Activated naive CD4-positive, alpha-beta T cell treated with anti-CD3 and anti-CD28 coated beads, Interleukin-2, amount 50 U/mL, for 24 hours (primary cell): ENCODE data around the gene YWHAB.

Source experiments
- H3K27ac Mint-ChIP-seq: one replicate; pipeline ENCODE4 v1.8.0; 2021; ENCODE audit warnings: mild to moderate bottlenecking, mixed read lengths
- H3K27me3 Mint-ChIP-seq: one replicate; pipeline ENCODE4 v1.8.0; 2021; ENCODE audit warnings: mixed read lengths
- H3K36me3 Mint-ChIP-seq: one replicate; pipeline ENCODE4 v1.8.0; 2021; ENCODE audit warnings: mixed read lengths
- H3K4me1 Mint-ChIP-seq: one replicate; pipeline ENCODE4 v1.8.0; 2021; ENCODE audit warnings: mixed read lengths
- H3K4me3 Mint-ChIP-seq: one replicate; pipeline ENCODE4 v1.8.0; 2021; ENCODE audit warnings: mild to moderate bottlenecking, mixed read lengths
- H3K9me3 Mint-ChIP-seq: one replicate; pipeline ENCODE4 v1.8.0; 2021; ENCODE audit warnings: mixed read lengths

Gene YWHAB

GRCh38 chr20:44885392-44886265 lies at the start of gene YWHAB:
TSS of gene YWHAB (plus strand) at chr20:44885705. CDS start at chr20:44901534, 15,829 bp downstream.
- peaks cover 73% of the 10 kb centered on the region for H3K4me1 Mint-ChIP-seq
- no peaks in the 10 kb centered on the region for H3K9me3 Mint-ChIP-seq
- H3K27me3 Mint-ChIP-seq = no peaks in the 10 kb centered on the region
- H3K4me3 Mint-ChIP-seq = peak within 1 kb of the TSS; percentile 97
- H3K36me3 Mint-ChIP-seq = peaks cover 7% of the 10 kb centered on the region
- H3K27ac Mint-ChIP-seq = peak within 1 kb of the TSS; percentile 96

- Mint-ChIP-seq H3K27ac (no peak overlapping the region), H3K4me1 (peaks cover 3% of the 10 kb centered on the region), H3K4me3 (no peak overlapping the region), H3K9me3 (no peaks in the 10 kb centered on the region), H3K36me3 (peaks cover 3% of the 10 kb centered on the region), H3K27me3 (peaks cover 13% of the 10 kb centered on the region)
Observed at GRCh38 chr20:44836601-44837120, 48.8 kb upstream of the YWHAB start.

GRCh38 chr20:44837946-44838345 lies 47.6 kb upstream of the YWHAB start:
- Mint-ChIP-seq H3K27me3 (peaks cover 17% of the 10 kb centered on the region), H3K4me3 (no peak overlapping the region), H3K9me3 (no peaks in the 10 kb centered on the region), H3K4me1 (peaks cover 3% of the 10 kb centered on the region), H3K27ac (no peak overlapping the region), H3K36me3 (peaks cover 3% of the 10 kb centered on the region)

- H3K4me1 Mint-ChIP-seq = peaks cover 3% of the 10 kb centered on the region
- peaks cover 3% of the 10 kb centered on the region for H3K36me3 Mint-ChIP-seq
- H3K27me3 Mint-ChIP-seq = peaks cover 17% of the 10 kb centered on the region
- no peak overlapping the region for H3K4me3 Mint-ChIP-seq
- H3K9me3 Mint-ChIP-seq = no peaks in the 10 kb centered on the region
- H3K27ac Mint-ChIP-seq = no peak overlapping the region
Observed at GRCh38 chr20:44838521-44838920, 47.0 kb upstream of the YWHAB start.

GRCh38 chr20:44839481-44839880 lies 46.0 kb upstream of the YWHAB start:
- H3K27me3 Mint-ChIP-seq = peaks cover 20% of the 10 kb centered on the region
- peaks cover 3% of the 10 kb centered on the region for H3K4me1 Mint-ChIP-seq
- no peak overlapping the region for H3K27ac Mint-ChIP-seq
- H3K9me3 Mint-ChIP-seq = no peaks in the 10 kb centered on the region
- H3K4me3 Mint-ChIP-seq = no peak overlapping the region
- H3K36me3 Mint-ChIP-seq = peaks cover 3% of the 10 kb centered on the region

GRCh38 chr20:44840826-44841225 lies 44.7 kb upstream of the YWHAB start:
- no peak overlapping the region for H3K27ac Mint-ChIP-seq
- peaks cover 3% of the 10 kb centered on the region for H3K36me3 Mint-ChIP-seq
- H3K27me3 Mint-ChIP-seq = peaks cover 24% of the 10 kb centered on the region

GRCh38 chr20:44841955-44842354 lies 43.5 kb upstream of the YWHAB start:
- peaks cover 3% of the 10 kb centered on the region for H3K36me3 Mint-ChIP-seq
- H3K27me3 Mint-ChIP-seq = peaks cover 25% of the 10 kb centered on the region
- H3K9me3 Mint-ChIP-seq = no peaks in the 10 kb centered on the region
- no peaks in the 10 kb centered on the region for H3K4me1 Mint-ChIP-seq
- H3K27ac Mint-ChIP-seq = no peak overlapping the region
- no peak overlapping the region for H3K4me3 Mint-ChIP-seq

More at GRCh38 chr20:44840826-44841225, 44.7 kb upstream of the YWHAB start:
- H3K4me3 Mint-ChIP-seq = no peak overlapping the region
- no peaks in the 10 kb centered on the region for H3K4me1 Mint-ChIP-seq
- H3K9me3 Mint-ChIP-seq = no peaks in the 10 kb centered on the region

- Mint-ChIP-seq H3K9me3 (no peaks in the 10 kb centered on the region), H3K27ac (no peak overlapping the region), H3K36me3 (peaks cover 3% of the 10 kb centered on the region), H3K4me3 (no peak overlapping the region), H3K4me1 (no peaks in the 10 kb centered on the region), H3K27me3 (peaks cover 20% of the 10 kb centered on the region)
Observed at GRCh38 chr20:44843876-44844275, 41.6 kb upstream of the YWHAB start.

GRCh38 chr20:44848254-44849015 lies 37.1 kb upstream of the YWHAB start:
- Mint-ChIP-seq H3K27ac (no peak overlapping the region), H3K4me3 (no peak overlapping the region), H3K9me3 (no peaks in the 10 kb centered on the region), H3K27me3 (peaks cover 10% of the 10 kb centered on the region), H3K4me1 (no peaks in the 10 kb centered on the region), H3K36me3 (no peaks in the 10 kb centered on the region)

GRCh38 chr20:44849703-44850102 lies 35.8 kb upstream of the YWHAB start:
- no peak overlapping the region for H3K27ac Mint-ChIP-seq
- H3K36me3 Mint-ChIP-seq = no peaks in the 10 kb centered on the region
- H3K4me3 Mint-ChIP-seq = no peak overlapping the region
- H3K9me3 Mint-ChIP-seq = no peaks in the 10 kb centered on the region
- peaks cover 7% of the 10 kb centered on the region for H3K27me3 Mint-ChIP-seq
- no peaks in the 10 kb centered on the region for H3K4me1 Mint-ChIP-seq

- no peaks in the 10 kb centered on the region for H3K4me1 Mint-ChIP-seq
- no peak overlapping the region for H3K27ac Mint-ChIP-seq
- peaks cover 2% of the 10 kb centered on the region for H3K27me3 Mint-ChIP-seq
- H3K36me3 Mint-ChIP-seq = peaks cover 3% of the 10 kb centered on the region
- no peaks in the 10 kb centered on the region for H3K9me3 Mint-ChIP-seq
- no peak overlapping the region for H3K4me3 Mint-ChIP-seq
Observed at GRCh38 chr20:44850272-44850671, 35.2 kb upstream of the YWHAB start.

- Mint-ChIP-seq H3K27me3 (peaks cover 2% of the 10 kb centered on the region), H3K27ac (no peak overlapping the region), H3K9me3 (no peaks in the 10 kb centered on the region), H3K4me1 (no peaks in the 10 kb centered on the region), H3K4me3 (no peak overlapping the region), H3K36me3 (peaks cover 3% of the 10 kb centered on the region)
Observed at GRCh38 chr20:44850837-44851236, 34.7 kb upstream of the YWHAB start.

GRCh38 chr20:44851545-44851944 lies 34.0 kb upstream of the YWHAB start:
- Mint-ChIP-seq H3K27ac (no peak overlapping the region), H3K4me3 (no peak overlapping the region), H3K9me3 (no peaks in the 10 kb centered on the region), H3K36me3 (peaks cover 3% of the 10 kb centered on the region), H3K4me1 (no peaks in the 10 kb centered on the region), H3K27me3 (peaks cover under 1% of the 10 kb centered on the region)

GRCh38 chr20:44856442-44856841 lies 29.1 kb upstream of the YWHAB start:
- Mint-ChIP-seq H3K27me3 (no peaks in the 10 kb centered on the region), H3K4me1 (peaks cover 13% of the 10 kb centered on the region), H3K27ac (no peak overlapping the region), H3K36me3 (peaks cover 3% of the 10 kb centered on the region), H3K4me3 (no peak overlapping the region), H3K9me3 (no peaks in the 10 kb centered on the region)

- H3K27ac Mint-ChIP-seq = no peak overlapping the region
- peaks cover 16% of the 10 kb centered on the region for H3K4me1 Mint-ChIP-seq
- H3K36me3 Mint-ChIP-seq = peaks cover 3% of the 10 kb centered on the region
- no peak overlapping the region for H3K4me3 Mint-ChIP-seq
- no peaks in the 10 kb centered on the region for H3K27me3 Mint-ChIP-seq
- no peaks in the 10 kb centered on the region for H3K9me3 Mint-ChIP-seq
Observed at GRCh38 chr20:44856856-44857448, 28.6 kb upstream of the YWHAB start.
